ENCODE measurements around the gene TNS1. TPM values are rescaled to one million over a fixed set of nuclear protein-coding genes. Genes with fewer than 3 reads are reported as not detected.

TNS1 gene
- total RNA-seq, 2 donors from 2014 or later = 1,836 to 2,296 TPM

DNA sequence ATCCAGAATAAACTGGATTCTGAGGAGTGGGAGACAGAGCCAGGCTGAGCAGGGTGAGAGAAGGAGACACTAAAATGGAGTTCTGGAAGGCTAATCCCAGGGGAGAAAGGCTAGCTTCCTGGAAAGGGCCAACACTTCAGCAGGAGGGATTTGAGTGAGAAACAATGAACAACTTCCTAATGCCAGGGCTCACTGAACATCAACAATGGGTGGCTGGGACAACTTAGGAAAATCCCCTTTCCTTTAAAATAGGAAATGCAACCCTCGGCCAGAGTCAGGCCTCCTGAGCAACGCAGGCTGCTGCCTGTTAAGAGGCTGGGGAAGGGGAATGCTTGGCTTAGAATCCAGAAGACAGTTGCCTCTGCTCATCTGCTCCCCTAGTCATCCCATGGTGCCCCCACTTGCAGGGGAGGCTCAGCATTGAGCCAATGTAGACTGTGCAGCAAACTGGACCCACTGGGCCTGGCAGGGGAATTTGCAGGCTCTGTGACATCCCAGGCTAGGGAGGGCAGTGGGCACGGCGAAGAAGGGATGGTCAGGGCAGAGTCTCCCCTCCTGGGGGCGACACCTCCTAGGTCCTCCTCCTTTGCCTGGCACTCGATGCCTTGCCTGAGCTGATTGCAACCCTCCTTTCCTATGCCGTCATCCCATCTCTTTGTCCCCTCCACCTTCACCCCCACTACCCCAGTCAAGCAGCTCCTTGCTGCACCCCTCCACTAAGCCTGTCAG lies 182.5 kb downstream of the TNS1 start:
- Histone ChIP-seq H3K36me3 (peaks cover 86% of the 10 kb centered on the region), H3K27me3 (replicated peaks; ENCODE audit: insufficient read depth) (no peaks in the 10 kb centered on the region), H3K27ac (peak overlapping the region; percentile 11 to 45), H3K9me3 (no peaks in the 10 kb centered on the region), H3K4me3 (no peak overlapping the region), H3K4me1 (ENCODE audit: control insufficient read depth in 1 of 2, low read depth in 2 of 2) (peaks cover 25 to 98% of the 10 kb centered on the region in 2 donors)
- TF ChIP-seq, protein P1, sequence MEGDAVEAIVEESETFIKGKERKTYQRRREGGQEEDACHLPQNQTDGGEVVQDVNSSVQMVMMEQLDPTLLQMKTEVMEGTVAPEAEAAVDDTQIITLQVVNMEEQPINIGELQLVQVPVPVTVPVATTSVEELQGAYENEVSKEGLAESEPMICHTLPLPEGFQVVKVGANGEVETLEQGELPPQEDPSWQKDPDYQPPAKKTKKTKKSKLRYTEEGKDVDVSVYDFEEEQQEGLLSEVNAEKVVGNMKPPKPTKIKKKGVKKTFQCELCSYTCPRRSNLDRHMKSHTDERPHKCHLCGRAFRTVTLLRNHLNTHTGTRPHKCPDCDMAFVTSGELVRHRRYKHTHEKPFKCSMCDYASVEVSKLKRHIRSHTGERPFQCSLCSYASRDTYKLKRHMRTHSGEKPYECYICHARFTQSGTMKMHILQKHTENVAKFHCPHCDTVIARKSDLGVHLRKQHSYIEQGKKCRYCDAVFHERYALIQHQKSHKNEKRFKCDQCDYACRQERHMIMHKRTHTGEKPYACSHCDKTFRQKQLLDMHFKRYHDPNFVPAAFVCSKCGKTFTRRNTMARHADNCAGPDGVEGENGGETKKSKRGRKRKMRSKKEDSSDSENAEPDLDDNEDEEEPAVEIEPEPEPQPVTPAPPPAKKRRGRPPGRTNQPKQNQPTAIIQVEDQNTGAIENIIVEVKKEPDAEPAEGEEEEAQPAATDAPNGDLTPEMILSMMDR (IDR thresholded peaks at IDR 0.05) = no peak
- DNase-seq (ENCODE audit: low spot score) (no peak), ATAC-seq (ENCODE audit: insufficient number of reproducible peaks, low FRiP score, low read depth) (no peak)

DNA sequence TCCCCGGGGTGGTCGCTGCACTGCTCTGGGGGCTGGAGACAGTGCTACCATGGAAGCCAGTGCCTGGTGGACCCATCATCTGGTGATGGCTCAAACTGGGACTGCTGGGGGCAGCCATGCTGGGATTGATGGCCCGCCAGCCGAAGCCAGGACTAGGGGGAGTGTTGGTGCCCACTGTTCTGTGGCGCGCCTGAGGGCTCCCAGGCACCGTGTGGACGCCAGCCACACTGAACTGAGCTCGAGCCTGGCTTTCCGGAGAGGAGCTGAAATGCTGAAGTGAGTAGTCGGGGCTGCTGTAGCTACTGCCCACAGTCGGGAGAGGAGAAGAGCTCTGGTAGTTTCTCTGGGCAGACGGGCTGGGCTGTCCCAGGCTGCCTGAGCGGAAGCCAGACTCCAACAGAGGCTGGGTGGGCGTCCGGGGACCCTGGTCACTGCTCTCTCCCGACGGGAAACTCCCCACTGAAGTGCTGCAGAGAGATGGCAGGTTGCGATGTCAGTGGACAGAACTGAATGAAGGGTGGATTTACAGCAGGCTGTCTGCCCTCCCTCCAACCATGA lies 184.4 kb downstream of the TNS1 start:
- H3K27me3 ChIP-seq (replicated peaks; ENCODE audit: insufficient read depth) = no peaks in the 10 kb centered on the region
- no peaks in the 10 kb centered on the region for H3K9me3 ChIP-seq
- H3K4me1 ChIP-seq (ENCODE audit: control insufficient read depth in 1 of 2, low read depth in 2 of 2) = peaks cover 23 to 98% of the 10 kb centered on the region in 2 donors
- H3K36me3 ChIP-seq = peaks cover 92% of the 10 kb centered on the region
- no peak for DNase-seq (ENCODE audit: low spot score)
- H3K4me3 ChIP-seq = no peak overlapping the region
- peak overlapping the region in 1 of 2 donors; percentile 63 for H3K27ac ChIP-seq
- TF ChIP-seq, protein P1 (IDR thresholded peaks at IDR 0.05) = no peak
- no peak for ATAC-seq (ENCODE audit: insufficient number of reproducible peaks, low FRiP score, low read depth)

DNA sequence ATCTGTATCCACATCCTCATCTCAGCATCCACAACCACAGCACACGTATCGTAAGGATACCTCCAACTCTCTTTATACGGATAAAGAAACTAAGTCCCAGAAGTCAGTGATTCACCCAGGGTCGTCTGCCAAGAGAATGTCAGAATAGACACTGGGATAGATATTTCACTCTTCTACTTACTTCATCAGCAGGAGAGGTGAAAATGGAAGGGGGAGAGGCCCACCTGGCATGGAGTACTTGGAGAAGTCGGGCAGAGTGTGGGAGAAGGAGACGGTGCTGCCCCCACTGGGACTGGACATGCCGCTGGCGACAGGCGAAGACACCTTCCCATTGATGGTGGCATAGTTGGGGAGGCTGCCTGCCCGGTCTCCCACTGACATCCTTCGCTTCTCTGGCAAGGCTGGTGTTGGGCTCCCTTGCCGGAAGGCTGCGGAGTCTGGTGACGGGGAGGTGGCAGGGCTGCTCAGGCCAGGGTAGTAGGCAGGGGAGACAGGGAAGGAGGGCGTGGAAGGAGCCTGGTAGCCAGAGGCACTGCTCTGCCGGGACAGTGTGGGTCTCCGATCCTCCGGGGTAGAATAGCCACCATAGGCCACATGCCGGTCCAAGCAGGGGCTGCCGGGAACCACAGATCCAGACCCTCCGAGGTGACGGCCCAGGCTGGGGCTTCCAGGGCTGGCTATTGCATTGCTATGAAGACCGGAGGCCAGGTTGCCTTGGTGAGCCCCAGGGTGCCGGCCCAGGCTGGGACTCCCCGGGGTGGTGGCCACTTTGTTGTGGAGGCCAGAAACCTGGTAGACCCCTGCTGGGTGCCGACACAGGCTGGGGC lies 185.1 kb downstream of the TNS1 start:
- H3K4me1 ChIP-seq (ENCODE audit: control insufficient read depth in 1 of 2, low read depth in 2 of 2) = peaks cover 20 to 98% of the 10 kb centered on the region in 2 donors
- ATAC-seq (ENCODE audit: insufficient number of reproducible peaks, low FRiP score, low read depth) (no peak), DNase-seq (ENCODE audit: low spot score) (no peak)
- H3K36me3 ChIP-seq = peaks cover 92% of the 10 kb centered on the region
- H3K27me3 ChIP-seq (replicated peaks; ENCODE audit: insufficient read depth) = no peaks in the 10 kb centered on the region
- TF ChIP-seq, protein P1 (IDR thresholded peaks at IDR 0.05) = no peak
- no peak overlapping the region for H3K4me3 ChIP-seq
- peak overlapping the region; percentile 2 to 63 for H3K27ac ChIP-seq
- no peaks in the 10 kb centered on the region for H3K9me3 ChIP-seq

GRCh38 chr2:217816396-217816869 lies 186.4 kb downstream of the TNS1 start:
- Histone ChIP-seq H3K9me3 (no peaks in the 10 kb centered on the region), H3K4me3 (no peak overlapping the region), H3K4me1 (ENCODE audit: control insufficient read depth in 1 of 2, low read depth in 2 of 2) (peaks cover 20 to 98% of the 10 kb centered on the region in 2 donors), H3K27me3 (replicated peaks; ENCODE audit: insufficient read depth) (no peaks in the 10 kb centered on the region), H3K36me3 (peaks cover 93% of the 10 kb centered on the region), H3K27ac (peak overlapping the region; percentile 63 to 73)
- DNase-seq (ENCODE audit: low spot score) (no peak), ATAC-seq (ENCODE audit: insufficient number of reproducible peaks, low FRiP score, low read depth) (no peak)
- TF ChIP-seq, protein P1 (IDR thresholded peaks at IDR 0.05) = no peak

DNA sequence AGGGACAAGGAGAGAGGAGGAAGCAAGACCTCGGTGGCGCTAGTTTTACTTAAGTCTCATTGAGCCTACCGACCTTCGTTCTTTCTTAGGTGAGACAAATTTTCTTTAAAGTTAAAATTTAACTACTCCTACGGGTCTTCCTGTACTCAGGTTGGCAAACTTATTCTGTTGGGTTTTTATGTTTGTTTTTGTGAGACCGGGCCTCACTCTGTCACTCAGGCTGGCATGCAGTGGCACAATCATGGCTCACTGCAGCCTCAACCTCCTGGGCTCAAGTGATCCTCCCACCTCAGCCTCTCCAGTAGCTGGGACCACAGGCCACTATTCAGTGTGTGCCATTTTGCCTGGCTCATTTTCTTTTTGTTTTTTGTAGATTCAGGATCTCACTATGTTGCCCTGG lies 189.0 kb downstream of the TNS1 start:
- H3K27ac ChIP-seq = no peak overlapping the region
- no peak overlapping the region for H3K4me3 ChIP-seq
- DNase-seq (ENCODE audit: low spot score) = no peak
- no peak for ATAC-seq (ENCODE audit: insufficient number of reproducible peaks, low FRiP score, low read depth)
- H3K36me3 ChIP-seq = peaks cover 95% of the 10 kb centered on the region
- TF ChIP-seq, protein P1 (IDR thresholded peaks at IDR 0.05) = no peak
- H3K9me3 ChIP-seq = no peaks in the 10 kb centered on the region
- no peaks in the 10 kb centered on the region for H3K27me3 ChIP-seq (replicated peaks; ENCODE audit: insufficient read depth)
- peaks cover 15 to 94% of the 10 kb centered on the region in 2 donors for H3K4me1 ChIP-seq (ENCODE audit: control insufficient read depth in 1 of 2, low read depth in 2 of 2)
